Measurements from ENCODE around the gene COL4A3.
"Not testable (repeated sequence)": the region's sequence is repeated elsewhere in the genome, so short reads cannot be mapped to it uniquely, and the experiment has no call there.

The COL4A3 gene

DNA sequence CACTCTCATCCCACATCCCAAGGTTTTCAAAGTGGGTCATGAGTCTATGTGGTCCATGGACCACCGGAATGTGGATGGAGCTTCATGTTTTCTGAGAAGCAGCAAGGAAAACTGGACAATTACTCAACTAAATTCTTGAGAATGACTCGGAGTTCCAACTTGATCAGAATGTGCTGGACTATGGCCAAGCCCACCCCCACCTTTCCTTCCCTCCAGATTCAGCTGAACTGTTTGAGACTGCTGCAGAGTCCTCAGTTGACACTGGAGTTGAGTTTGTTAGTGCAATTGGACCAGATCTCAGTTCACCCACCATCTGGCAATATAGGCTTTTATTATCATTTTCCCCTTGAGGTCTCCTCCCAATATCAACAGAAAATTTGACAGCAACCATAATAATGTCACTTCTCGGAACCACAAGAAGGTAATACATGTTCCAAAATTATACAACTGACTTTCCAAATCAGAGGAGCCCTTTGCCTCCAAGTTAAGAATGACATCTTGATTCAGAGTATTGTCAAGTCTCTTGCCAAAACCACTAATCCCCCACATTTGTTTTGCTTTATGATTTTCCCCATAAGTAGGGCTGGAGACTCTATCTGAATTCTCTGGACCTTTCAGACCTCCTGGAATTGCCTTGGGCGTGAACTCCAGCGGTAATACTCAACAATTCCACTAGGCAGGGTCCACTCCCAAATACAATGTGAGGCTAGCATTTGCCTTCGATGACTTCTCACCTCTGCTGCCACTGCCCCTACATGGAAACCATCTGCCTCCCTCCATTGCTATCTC lies 9.2 kb upstream of the COL4A3 start:
- DNase-seq = no peak

- no peak for DNase-seq
These were observed 4.3 kb upstream of the COL4A3 start for GRCh38 chr2:227160164-227160563.

GRCh38 chr2:227161947-227162346 lies 2.5 kb upstream of the COL4A3 start:
- DNase-seq = no peak

DNA sequence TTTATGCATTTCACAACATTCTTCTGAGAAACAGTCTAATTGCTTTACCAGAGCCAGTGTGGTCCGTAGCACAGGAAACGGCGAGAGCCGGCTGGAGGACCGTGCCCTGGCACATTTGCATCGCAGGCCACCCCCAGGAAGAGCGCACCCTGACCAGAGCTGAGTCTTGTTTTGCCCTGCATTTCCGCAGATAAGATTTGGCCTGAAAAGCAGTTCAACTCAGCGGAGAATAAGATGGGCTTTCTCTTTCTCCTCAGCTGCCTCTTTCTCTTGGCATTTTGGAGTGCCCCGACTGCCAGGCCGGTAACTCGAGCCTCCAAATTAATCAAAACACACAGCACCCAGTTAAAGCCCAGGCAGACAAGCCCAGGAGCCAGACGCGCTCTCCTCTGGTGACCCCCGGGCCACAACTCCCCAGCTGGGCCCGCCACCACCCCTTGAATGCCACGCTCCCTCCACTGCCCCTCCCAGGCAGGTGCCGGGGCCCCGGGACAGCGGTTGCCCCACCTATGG lies 883 bp upstream of the COL4A3 start:
- no peak for DNase-seq

DNA sequence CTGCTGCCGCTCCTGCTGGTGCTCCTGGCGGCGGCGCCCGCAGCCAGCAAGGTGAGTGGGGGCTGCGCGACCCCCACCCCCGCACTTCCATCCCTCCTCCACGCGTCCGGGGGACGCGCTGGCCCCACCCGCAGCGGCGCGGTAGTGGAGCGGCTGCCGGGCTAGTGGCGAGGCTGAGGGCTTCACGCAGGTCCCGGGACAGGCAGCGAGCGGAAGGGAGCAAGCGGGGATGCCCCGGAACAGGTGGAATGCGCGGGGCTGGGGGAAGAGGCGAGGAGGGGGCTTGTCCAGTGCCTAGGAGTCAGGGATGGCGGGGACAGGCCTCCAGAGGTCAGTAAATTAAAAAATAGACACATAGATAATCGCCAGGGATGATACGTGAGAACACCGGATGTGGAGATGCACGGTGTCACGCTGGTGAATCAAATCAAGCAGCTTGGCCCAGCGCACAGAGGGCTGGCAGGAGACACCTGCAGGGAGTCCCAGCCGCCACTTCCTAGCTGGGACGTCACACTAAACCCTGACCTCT lies 403 bp downstream of the COL4A3 start:
- no peak for DNase-seq

- DNase-seq = not testable (repeated sequence)
These were observed 7.4 kb downstream of the COL4A3 start for GRCh38 chr2:227171779-227172178.

- DNase-seq = no peak
These were observed 13.3 kb downstream of the COL4A3 start for GRCh38 chr2:227177592-227178336.

DNA sequence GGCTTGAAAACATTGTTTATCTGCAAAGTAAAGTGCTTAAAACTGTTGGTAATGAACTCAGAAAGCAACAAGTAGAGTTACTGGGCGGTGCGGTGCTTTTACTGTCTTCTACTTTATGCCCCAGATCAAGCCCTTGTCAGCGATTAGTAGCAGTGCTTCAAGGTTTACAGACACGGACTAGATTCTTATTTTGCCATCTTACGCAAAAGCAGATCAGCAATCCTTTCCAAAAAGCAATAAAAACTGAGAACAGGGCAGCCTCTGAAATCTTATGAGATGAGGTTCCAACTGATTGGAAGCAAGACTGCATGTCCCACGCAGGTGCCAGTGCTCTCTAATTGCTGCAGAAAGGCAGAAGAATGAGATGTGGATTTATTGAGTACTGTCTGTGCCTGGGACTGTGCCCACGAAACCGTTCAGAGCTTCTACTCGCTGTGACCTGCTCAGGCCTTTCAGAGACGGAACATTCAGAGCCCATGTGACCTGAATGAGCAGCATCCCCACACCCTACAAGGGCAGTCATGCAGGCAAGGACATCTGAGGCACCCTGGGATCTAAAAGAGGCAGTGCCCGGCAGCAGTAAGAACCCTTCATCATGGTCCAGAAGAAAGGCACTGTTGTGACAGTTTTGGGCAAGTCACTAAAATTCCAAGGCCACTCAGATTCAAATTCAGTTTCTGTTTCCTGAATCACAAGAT lies 15.7 kb downstream of the COL4A3 start:
- peak; percentile 16 for DNase-seq

DNA sequence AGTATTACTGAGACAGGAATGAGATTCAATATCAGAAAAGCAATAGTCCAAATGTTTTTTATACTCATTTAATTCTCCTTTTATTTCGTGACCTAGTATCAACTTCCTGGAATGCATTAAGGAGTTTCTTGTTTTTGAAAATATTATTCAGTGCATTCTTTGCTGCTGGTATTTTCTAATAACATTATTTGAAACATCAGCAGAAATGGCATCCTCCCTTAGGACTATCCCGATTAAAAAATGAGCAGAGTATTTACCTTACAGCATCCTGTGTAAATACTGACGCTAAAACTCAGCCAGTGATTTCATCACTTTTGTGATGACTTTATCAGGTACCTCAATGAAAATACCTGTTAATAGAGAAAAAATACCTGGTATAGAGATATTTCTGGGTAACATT lies 16.3 kb downstream of the COL4A3 start:
- DNase-seq = no peak

- no peak for DNase-seq
These were observed 18.3 kb downstream of the COL4A3 start for GRCh38 chr2:227182765-227183164.

DNA sequence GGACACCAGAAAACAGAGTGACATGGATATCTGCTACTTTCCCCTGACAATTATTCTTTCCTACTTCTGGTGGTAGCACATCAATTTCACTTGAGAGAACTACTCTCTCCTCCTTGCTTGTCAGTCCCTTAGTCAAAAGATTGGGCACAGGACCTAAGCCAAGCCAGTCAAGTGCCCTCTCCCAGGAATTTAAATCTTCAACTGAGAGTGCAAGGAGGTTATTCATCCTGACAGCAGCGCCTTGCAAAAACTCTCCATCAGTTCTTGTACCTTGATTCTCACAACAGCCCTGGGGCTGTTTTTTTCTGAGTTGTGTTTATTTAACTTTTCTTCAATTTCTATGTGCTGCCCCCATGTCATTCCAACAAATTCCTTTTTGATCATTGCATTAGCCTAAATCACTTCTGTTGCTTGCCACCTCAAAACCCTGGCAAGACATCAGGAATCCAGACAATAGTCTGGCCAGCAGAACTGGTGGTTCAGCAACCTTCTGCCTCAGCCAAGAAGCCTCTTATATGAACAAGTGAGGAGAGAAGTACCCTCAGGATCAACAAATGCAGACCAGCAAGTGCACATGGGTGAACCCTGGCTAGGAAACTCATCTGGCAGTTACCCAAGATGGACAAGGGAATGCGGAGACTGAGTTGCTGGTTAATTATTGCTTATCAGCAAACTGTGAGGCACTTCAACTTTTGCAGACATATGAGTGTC lies 19.4 kb downstream of the COL4A3 start:
- DNase-seq = no peak

- no peak for DNase-seq
These were observed 21.3 kb downstream of the COL4A3 start for GRCh38 chr2:227185615-227186232.

DNA sequence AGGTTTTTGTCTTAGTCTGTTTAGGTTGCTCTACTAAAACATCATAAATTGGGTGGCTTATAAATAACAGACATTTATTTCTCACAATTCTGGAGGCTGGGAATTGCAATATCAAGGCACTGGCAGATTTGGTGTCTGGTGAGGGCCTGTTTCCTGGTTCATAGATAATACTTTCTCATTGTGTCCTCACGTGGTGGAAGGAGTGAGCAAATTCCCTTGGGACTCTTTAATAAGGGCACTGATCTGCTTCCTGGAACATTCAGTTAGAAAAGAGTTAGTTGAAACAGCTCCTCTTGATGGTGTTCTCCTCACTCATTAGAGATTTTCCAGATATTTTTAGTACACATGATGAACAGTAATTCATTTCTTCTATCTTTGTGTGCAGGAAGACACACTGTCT lies 22.3 kb downstream of the COL4A3 start:
- no peak for DNase-seq

DNA sequence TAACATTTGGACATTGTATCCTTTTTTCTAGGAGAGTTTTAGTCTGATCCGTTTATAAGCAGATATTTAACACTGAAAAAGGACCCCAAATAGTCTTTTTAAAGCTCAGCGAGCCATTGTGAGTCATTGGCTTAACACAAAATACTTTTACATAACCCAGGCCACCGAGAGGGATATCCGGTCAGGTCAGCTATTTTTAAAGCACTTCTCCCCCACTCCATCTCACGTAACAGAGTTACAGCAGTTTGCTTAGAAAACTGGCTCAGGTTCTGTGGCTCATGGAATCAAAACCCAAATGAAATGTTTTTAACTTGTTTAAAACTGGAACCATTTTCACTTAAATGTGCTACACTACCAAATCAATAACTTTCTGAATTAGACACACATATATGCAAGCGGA lies 23.9 kb downstream of the COL4A3 start:
- DNase-seq = no peak

DNA sequence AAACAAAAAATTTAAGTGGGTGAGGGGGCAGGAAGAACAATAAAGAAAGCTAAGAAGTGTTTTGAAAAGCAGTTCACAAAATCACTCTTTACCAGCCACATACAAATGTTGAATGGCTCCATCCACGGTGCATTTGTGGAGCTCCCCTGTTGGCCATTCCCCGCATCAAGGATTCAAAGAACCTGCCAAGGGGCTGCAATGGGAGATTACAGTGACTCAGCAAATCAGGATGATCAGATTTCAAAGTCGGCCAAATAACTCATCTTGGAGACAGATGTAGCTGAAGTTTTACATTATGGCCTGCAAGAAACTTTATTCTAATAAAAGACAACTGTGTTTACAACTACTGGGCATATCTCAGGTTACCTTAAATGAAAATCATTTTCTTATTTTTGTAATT lies 26.9 kb downstream of the COL4A3 start:
- DNase-seq = no peak

- no peak for DNase-seq
These were observed 28.1 kb downstream of the COL4A3 start for GRCh38 chr2:227192491-227192890.

DNA sequence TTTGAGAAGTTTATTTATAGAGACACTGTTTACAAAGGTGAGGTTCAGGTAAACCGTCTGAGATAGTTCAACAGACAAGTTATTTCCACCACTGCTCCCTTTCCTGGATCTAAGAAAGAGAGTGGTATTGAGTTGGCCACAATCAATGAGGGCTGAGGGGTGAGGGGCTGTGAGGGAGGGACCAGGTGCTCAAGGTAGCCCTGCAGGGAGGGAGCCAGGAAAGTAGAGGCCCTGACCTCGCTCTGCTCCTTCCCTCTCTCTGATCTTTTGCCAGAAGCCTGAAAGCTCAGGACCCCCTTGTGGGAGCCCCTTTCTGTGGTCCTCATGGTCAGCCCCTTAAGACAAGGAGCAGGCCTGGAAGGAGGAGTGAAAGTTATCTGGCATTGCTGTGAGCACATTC lies 29.8 kb downstream of the COL4A3 start:
- DNase-seq = no peak

- DNase-seq = no peak
These were observed 34.4 kb downstream of the COL4A3 start for GRCh38 chr2:227198866-227199265.

GRCh38 chr2:227201771-227202170 lies 37.3 kb downstream of the COL4A3 start:
- DNase-seq = no peak

DNA sequence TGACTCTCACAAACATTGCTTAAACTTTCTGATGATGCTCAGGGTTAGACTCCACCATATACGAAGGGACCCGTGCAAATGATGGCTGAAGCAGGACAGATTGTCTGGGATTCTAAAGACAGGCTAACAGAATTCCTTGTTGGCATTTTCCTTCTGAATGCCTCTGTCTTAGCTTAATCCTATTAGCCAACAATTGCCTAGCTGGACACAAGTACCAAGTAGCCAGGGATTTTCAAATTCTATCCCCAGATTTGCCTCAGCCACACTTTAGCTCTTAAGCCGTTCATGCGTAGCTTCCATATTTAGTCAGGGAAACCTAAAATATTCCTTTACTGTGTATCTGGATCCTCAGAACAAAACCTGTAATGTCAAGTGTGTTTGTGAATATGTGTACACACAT lies 40.0 kb downstream of the COL4A3 start:
- DNase-seq = no peak

DNA sequence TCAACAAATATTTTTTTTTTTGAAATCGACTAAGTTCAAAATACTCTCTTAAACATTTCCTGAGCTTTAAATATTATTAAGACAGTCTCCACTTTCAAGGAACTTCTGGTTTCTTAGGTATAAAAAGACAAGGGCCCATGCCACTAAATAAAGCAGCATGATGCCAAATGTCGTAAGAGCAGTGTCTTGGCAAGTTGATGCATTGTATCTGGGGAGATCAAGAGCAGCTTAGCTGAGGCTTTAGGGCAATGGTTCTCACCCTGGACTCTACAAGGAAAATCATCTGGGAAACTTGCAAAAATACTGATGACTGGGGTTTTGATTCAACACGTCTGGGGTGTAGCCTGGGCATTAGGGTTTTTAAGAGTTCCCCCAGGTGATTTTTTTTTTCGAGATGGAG lies 41.3 kb downstream of the COL4A3 start:
- DNase-seq = no peak

DNA sequence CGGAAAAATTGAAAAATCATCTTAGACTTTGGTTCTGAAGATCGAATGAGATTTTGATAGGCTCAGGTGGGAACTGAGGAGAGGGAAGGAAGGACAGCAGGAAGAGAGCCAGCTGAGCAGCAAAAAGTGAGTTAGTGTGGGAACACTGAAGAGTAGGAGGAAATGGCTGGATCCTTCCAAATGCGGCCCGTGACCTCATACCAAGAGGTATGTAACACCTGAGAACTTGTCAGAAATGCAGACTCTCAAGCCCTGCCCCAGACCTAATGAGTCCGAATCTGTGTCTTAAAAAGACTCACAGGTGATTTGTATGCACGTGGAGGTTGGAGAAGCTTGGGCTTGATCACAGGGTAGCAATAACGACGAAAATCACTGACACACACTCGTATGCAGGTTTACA lies 42.0 kb downstream of the COL4A3 start:
- DNase-seq = no peak

Data from right kidney (tissue), 1 donor.